MM.1S (cell line): ENCODE results near the gene PCED1B.

Experiments used
- CTCF ChIP-seq: fragments of 300-600 bp; sonication (generic); IDR thresholded peaks from 2 replicates; pipeline ENCODE4 v1.5.1; 2016; ENCODE audit warnings: antibody characterized with exemption, low read length, mixed read lengths
- EZH2 ChIP-seq: fragments of 300-600 bp; sonication (generic); optimal IDR thresholded peaks from 2 replicates; pipeline ENCODE3; 2017; ENCODE audit warnings: low read depth, mild to moderate bottlenecking, antibody characterized with exemption, low read length, mixed read lengths

GRCh38 chr12:47067771-47068431, 11.5 kb upstream of the PCED1B start:
- TF ChIP-seq CTCF, result no peak
- TF ChIP-seq EZH2, result no peak
